Left renal pelvis (tissue), 4 donors: ENCODE data around the gene ZC3HAV1. TPM values are rescaled to one million over a fixed set of nuclear protein-coding genes. Genes with fewer than 3 reads are reported as not detected.
A peak's percentile ranks its signal among the peaks of the same experiment; 100 is the strongest.
"Not testable (repeated sequence)": the region's sequence is repeated elsewhere in the genome, so short reads cannot be mapped to it uniquely, and the experiment has no call there.

Experiments used
- DNase-seq, 4 donors: peaks; one replicate each; pipeline ENCODE4 v3.0.0-alpha.2; 2013; ENCODE audit warnings: low read depth in 4 of 4, low spot score in 3 of 4
- polyA plus RNA-seq, 4 donors: library from polyadenylated mRNA; unstranded; fragments of 120-200 nt; gene quantifications; one replicate each; pipeline ENCODE4 v1.2.1, GENCODE V29; 2013; ENCODE audit not compliant: insufficient read length in 4 of 4

The ZC3HAV1 gene
- polyA plus RNA-seq, 4 donors, result 19.5 to 22.7 (median 20.8) TPM

DNA sequence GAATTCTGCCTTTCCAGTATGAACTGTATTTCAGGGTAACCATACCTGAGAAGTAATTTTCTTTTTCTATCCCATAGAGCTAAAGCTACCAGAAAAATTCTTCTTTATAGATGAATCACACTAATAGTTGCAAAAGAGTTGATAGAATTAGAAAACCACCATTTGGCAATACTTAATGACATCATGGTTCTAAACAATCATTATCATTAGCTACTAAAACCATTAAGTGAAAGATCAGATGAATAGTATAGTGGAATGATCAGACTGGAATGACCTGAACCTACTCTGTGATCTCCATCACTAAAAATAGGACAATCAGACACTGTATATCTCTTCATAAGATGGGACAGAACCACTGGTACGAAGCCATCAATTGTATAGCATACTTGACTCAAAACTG is 53.8 kb downstream of the ZC3HAV1 start:
- DNase-seq, result no peak

GRCh38 chr7:139054656-139055055 is 54.9 kb downstream of the ZC3HAV1 start:
- not testable (repeated sequence) for DNase-seq

DNA sequence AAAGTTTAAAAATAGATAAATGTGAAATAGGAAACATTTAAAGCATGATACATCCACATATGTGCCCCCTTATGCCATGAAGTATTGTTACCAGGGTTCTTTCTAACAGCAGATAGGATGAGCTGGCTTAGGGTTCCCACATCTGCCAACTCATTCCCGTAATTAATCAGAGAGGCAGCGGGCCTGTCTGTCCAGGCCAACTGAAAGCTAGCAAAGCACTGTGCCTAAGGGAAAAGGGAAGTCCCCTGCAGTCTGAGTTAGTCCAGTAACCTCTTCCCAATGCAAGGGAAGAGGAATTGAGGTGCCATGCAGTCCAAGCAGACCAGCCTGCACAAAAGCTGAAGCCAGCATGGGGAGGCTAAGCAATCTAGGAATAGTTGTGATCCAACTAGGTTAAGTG is 55.4 kb downstream of the ZC3HAV1 start:
- no peak for DNase-seq

DNA sequence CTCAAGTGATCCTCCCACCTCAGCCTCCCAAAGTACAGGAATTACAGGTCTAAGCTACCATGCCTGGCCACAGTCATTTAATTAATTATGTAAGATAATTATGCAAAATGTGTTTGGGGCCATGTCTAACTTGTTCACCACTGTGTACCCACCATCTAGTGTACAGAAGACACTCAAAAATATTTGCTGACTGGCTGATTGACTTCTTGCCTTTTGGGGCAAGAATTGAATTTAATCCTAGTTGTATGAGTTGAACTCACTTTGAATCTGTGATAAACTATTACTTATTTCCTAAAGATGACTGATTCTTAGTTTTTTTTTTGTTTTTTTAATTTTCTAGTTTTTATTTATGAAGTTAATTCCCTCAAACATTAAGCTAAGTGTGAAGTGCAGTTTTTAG is 57.9 kb downstream of the ZC3HAV1 start:
- DNase-seq, result no peak

- DNase-seq, result no peak
Measured at GRCh38 chr7:139049936-139050335, 59.6 kb downstream of the ZC3HAV1 start.

GRCh38 chr7:139049111-139049510 is 60.4 kb downstream of the ZC3HAV1 start:
- no peak for DNase-seq

GRCh38 chr7:139047970-139048369 is 61.5 kb downstream of the ZC3HAV1 start:
- no peak for DNase-seq

GRCh38 chr7:139046143-139046542 is 63.4 kb downstream of the ZC3HAV1 start:
- no peak for DNase-seq

DNA sequence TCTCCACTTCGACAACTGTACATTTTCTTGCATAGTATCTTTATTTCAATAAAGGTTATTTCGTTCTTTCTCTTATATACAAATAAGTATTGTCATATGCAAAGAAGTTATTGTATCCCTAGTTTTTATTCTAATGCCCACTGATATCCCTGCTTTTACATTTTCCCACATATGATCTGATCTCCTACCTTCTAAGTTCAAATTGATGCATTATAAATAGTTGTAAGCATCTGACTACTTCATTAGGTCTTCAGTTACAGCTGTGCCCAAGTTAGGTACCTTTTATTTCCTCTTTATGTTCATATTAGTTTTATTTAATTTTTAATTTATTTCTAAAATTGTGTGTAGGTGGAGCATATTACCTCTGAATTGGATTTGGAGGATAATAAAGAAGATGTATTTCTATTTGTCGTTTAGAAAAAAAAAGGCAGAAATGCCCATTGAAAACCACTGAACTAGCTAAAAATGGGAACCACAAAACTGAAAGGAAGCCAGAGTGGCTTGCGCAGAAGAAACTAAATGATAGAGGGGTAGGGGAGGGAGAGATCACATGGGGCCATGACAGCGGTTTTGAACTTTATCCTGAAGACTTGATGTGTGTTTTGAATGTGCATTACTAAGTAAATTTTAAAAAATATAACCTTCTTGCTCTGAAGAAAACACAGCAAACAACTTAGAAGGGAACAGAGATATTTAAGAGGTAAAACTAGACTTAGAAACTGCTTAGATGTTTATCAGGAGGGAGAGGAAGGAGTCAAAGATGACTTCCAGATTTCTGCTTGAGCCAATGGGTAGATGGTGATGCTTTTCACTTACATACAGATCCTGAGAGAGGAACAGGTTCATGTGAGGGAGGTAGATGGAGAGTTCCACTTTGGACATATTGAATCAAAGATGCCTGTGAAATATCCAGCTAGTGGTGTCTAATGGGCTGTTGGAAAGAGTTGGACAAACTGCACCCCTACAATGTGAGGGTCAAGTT is 64.4 kb downstream of the ZC3HAV1 start:
- DNase-seq, result no peak

GRCh38 chr7:139043823-139044812 is 65.4 kb downstream of the ZC3HAV1 start:
- DNase-seq, result no peak

DNA sequence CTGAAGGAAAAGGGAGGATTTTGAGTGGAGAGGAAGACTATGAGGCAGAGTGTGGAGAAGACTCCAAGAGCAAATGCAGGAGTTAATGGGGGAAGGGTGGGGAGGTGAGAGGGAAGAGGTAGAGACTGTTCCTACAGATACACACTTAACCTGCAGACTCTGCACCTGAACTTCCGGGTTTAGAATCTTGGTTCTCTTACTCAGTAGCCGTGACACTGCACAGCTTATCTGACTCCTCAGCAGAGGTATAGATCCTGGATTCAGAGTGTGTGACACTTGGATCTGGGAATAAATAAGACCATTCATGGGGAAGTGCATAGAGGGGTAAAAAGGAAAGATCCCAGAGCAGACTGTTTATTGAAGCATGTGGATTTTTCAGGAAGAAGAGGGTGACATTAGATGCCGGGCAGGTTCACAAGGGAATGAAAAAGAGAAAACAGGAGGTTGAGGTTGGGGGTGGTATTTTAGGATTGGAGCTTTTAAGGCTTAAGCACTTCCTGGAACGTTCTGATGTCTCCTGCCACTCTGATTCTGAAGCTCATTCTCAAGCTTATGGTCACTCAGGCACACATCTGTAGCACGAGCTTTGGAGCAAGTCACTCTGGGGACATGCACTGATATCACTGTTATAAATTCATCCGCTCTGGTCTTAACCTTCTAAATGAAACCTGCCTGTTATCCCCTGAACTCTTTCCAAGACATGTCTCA is 68.0 kb downstream of the ZC3HAV1 start:
- no peak for DNase-seq

- DNase-seq, result no peak
Measured at GRCh38 chr7:139038691-139039090, 70.8 kb downstream of the ZC3HAV1 start.

- DNase-seq, result no peak
Measured at GRCh38 chr7:139036901-139037300, 72.6 kb downstream of the ZC3HAV1 start.

DNA sequence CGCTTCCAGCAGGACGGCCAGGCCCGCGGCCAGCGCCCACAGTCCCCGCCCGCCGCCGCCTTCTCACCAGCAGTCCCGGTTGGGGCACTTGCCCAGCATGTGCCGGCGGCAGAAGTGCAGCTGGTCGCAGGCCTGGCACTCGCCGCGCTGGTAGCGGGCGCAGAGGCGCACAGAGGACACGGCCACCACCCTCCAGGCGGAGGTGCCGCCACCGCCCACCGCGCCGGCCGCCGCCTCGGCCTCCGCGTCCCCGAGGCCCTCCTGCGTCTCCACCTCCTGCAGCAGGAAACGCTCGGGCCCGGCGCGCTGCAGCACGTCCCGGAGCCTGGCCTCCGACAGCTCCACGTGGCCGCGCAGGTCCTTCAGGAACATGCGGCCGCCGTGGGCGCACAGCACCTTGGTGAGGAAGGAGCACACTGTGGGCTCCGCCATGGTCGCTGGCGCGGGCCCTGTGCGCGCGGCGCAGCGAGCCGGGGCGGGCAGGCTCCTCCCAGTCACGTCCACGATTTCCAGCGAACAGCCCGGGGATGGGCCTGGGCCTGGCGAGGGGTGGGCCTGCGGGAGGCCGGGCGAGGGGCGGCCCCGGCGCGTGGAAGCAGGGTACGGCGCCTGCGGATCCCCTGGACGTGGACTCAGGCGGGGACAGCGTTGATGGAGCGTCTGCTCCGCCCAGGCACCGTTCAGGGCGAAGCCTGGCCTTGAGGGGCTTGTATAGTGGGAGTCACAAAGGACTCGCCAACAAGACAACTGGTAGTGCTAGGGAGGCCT is 73.8 kb downstream of the ZC3HAV1 start, which contains the start of gene ZC3HAV1L:
ZC3HAV1L (minus strand) TSS at position 457 of the 768 bp plus-strand sequence; CDS start at position 432, 25 bp downstream.
- DNase-seq, result peak; percentile 53 to 74 (median 62)

GRCh38 chr7:139034855-139035585 is 74.5 kb downstream of the ZC3HAV1 start:
- DNase-seq, result peak in 3 of 4 donors; percentile 22 to 35 (median 24)

- DNase-seq, result no peak
Measured at GRCh38 chr7:139034336-139034735, 75.2 kb downstream of the ZC3HAV1 start.

- peak; percentile 16 to 33 (median 25) for DNase-seq
Measured at GRCh38 chr7:139033346-139034114, 76.0 kb downstream of the ZC3HAV1 start.

DNA sequence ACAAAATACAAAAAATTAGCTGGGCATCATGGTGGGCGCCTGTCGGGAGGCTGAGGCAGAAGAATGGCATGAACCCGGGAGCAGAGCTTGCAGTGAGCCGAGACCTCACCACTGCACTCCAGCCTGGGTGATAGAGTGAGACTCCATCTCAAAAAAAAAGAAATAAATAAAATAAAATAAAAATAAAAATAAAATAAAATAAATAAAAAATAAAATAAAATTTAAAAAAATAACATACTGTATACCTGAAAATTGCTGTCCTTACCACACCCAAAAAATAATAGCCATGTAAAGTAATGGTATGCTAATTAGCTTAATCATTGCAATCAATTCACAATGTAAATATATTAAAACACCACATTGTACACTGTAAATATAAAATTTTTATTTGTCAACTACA is 77.0 kb downstream of the ZC3HAV1 start:
- no peak for DNase-seq
